Measurements from ENCODE around the gene INTS2.

INTS2 gene

DNA sequence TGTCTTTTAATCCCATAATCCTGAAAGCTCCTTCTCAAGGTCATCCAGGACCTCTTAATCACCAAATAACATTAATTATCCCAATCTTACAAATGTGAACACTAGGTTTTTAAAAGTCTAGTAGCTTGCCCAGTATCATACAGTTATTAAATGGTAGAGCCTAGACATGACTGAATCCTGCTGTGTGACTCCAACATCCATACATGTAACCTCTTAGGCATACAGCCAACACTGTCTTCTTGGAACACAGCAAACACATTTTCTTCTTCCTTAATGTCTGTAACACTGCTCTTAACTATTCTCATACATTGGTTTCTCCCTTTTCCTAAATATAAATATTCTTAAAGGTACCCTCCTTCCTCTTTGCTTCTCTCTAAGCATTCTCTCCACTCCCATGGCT is 78.1 kb downstream of the INTS2 start:
- no peak for DNase-seq (ENCODE audit: low read depth in 1 of 2, low spot score in 1 of 2)
- H3K4me3 ChIP-seq (replicated peaks; ENCODE audit: insufficient read depth, low read length): no peak overlapping the region
- no peak for TF ChIP-seq GABPA (IDR thresholded peaks at IDR 0.05; ENCODE audit: low read depth)
- TF ChIP-seq, protein P1, sequence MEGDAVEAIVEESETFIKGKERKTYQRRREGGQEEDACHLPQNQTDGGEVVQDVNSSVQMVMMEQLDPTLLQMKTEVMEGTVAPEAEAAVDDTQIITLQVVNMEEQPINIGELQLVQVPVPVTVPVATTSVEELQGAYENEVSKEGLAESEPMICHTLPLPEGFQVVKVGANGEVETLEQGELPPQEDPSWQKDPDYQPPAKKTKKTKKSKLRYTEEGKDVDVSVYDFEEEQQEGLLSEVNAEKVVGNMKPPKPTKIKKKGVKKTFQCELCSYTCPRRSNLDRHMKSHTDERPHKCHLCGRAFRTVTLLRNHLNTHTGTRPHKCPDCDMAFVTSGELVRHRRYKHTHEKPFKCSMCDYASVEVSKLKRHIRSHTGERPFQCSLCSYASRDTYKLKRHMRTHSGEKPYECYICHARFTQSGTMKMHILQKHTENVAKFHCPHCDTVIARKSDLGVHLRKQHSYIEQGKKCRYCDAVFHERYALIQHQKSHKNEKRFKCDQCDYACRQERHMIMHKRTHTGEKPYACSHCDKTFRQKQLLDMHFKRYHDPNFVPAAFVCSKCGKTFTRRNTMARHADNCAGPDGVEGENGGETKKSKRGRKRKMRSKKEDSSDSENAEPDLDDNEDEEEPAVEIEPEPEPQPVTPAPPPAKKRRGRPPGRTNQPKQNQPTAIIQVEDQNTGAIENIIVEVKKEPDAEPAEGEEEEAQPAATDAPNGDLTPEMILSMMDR (IDR thresholded peaks at IDR 0.05; ENCODE audit: insufficient read depth, low read length): no peak
- TF ChIP-seq SPI1 (IDR thresholded peaks at IDR 0.05; ENCODE audit: borderline replicate concordance, low read depth): no peak
- no peak for TF ChIP-seq POLR2AphosphoS5 (IDR thresholded peaks at IDR 0.05; ENCODE audit: low read depth)
- TF ChIP-seq, protein P2, sequence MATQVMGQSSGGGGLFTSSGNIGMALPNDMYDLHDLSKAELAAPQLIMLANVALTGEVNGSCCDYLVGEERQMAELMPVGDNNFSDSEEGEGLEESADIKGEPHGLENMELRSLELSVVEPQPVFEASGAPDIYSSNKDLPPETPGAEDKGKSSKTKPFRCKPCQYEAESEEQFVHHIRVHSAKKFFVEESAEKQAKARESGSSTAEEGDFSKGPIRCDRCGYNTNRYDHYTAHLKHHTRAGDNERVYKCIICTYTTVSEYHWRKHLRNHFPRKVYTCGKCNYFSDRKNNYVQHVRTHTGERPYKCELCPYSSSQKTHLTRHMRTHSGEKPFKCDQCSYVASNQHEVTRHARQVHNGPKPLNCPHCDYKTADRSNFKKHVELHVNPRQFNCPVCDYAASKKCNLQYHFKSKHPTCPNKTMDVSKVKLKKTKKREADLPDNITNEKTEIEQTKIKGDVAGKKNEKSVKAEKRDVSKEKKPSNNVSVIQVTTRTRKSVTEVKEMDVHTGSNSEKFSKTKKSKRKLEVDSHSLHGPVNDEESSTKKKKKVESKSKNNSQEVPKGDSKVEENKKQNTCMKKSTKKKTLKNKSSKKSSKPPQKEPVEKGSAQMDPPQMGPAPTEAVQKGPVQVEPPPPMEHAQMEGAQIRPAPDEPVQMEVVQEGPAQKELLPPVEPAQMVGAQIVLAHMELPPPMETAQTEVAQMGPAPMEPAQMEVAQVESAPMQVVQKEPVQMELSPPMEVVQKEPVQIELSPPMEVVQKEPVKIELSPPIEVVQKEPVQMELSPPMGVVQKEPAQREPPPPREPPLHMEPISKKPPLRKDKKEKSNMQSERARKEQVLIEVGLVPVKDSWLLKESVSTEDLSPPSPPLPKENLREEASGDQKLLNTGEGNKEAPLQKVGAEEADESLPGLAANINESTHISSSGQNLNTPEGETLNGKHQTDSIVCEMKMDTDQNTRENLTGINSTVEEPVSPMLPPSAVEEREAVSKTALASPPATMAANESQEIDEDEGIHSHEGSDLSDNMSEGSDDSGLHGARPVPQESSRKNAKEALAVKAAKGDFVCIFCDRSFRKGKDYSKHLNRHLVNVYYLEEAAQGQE (IDR thresholded peaks at IDR 0.05; ENCODE audit: insufficient replicate concordance, low read depth): no peak
- no peak overlapping the region for H3K27ac ChIP-seq (replicated peaks)
- H3K27me3 ChIP-seq (ENCODE audit: insufficient read depth, poor library complexity, severe bottlenecking): no peaks in the 10 kb centered on the region

DNA sequence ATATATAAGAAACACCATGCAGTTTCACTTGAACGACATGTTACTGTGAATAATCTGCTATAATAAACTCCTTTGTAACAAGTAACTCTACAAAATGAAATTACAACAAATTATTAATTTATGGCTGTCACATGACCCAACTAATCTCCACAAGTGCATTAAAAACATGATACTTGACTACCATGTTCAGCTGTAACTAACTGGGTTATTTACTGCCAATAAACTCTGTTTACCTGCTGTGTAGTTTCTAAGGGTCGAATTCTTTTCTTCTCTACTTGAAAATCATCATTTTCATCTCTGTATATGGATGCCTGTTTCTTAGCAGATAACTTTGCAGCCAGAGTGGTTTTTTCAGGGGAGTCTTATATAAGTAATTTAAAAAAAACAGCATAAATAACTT is 78.9 kb downstream of the INTS2 start:
- TF ChIP-seq GABPA (IDR thresholded peaks at IDR 0.05; ENCODE audit: low read depth): no peak
- no peak for TF ChIP-seq SPI1 (IDR thresholded peaks at IDR 0.05; ENCODE audit: borderline replicate concordance, low read depth)
- TF ChIP-seq POLR2AphosphoS5 (IDR thresholded peaks at IDR 0.05; ENCODE audit: low read depth): no peak
- TF ChIP-seq, protein P1 (IDR thresholded peaks at IDR 0.05; ENCODE audit: insufficient read depth, low read length): no peak
- TF ChIP-seq, protein P2 (IDR thresholded peaks at IDR 0.05; ENCODE audit: insufficient replicate concordance, low read depth): no peak
- H3K27ac ChIP-seq (replicated peaks): no peak overlapping the region
- no peak for DNase-seq (ENCODE audit: low read depth in 1 of 2, low spot score in 1 of 2)
- H3K27me3 ChIP-seq (ENCODE audit: insufficient read depth, poor library complexity, severe bottlenecking): no peaks in the 10 kb centered on the region
- no peak overlapping the region for H3K4me3 ChIP-seq (replicated peaks; ENCODE audit: insufficient read depth, low read length)

DNA sequence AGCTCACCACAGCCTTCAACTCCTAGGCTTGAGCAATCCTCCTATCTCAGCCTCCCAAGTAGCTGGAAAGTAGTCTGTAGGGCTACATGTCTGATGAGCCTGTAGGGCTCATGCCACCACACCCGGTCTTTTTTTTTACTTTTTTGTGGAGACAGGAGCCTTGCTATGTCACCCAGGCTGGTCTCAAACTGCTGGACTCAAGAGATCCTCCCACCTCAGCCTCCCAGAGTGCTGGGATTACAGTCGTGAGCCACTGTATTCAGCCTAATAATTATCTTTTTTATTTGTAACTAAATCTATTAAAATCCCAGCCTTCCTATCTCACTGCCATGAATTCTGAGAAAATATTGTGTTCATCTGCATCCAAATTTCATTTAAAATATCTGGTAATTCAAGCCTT is 79.5 kb downstream of the INTS2 start:
- TF ChIP-seq GABPA (IDR thresholded peaks at IDR 0.05; ENCODE audit: low read depth) (no peak), POLR2AphosphoS5 (IDR thresholded peaks at IDR 0.05; ENCODE audit: low read depth) (no peak), SPI1 (IDR thresholded peaks at IDR 0.05; ENCODE audit: borderline replicate concordance, low read depth) (no peak)
- TF ChIP-seq, protein P1 (IDR thresholded peaks at IDR 0.05; ENCODE audit: insufficient read depth, low read length): no peak
- TF ChIP-seq, protein P2 (IDR thresholded peaks at IDR 0.05; ENCODE audit: insufficient replicate concordance, low read depth): no peak
- H3K27ac ChIP-seq (replicated peaks): no peak overlapping the region

More for the DNA sequence above, 79.5 kb downstream of the INTS2 start:
- Histone ChIP-seq H3K27me3 (ENCODE audit: insufficient read depth, poor library complexity, severe bottlenecking) (no peaks in the 10 kb centered on the region), H3K4me3 (replicated peaks; ENCODE audit: insufficient read depth, low read length) (no peak overlapping the region)
- DNase-seq (ENCODE audit: low read depth in 1 of 2, low spot score in 1 of 2): no peak
